Measurements from ENCODE around the gene CFAP61.

Gene CFAP61

DNA sequence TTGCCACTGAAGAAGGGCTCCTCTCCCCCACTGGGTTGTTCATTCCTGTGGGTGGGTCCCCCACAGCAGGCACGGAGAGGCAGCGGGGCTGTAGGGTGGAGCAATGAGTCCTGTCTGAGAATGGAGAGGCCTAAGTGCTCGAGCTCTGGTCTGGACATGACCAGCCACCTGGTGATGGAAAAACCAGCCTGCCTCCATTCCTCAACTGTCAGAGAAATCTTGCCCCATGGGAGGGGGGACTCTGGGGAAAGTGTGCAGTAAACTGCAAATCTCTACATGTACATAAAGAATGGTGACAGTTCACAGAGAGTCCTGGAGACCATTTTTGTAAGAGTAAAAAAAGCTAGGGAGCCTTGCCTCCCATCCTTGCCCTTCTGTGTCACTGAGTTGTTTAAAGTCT, 349.7 kb downstream of the CFAP61 start:
- no peak overlapping the region for H3K27ac Mint-ChIP-seq
- peaks cover 17% of the 10 kb centered on the region for H3K36me3 Mint-ChIP-seq
- no peak for ATAC-seq (ENCODE audit: low read depth)
- no peak overlapping the region for H3K4me3 Mint-ChIP-seq
- H3K4me1 Mint-ChIP-seq: peaks cover 4% of the 10 kb centered on the region
- H3K9me3 Mint-ChIP-seq: no peaks in the 10 kb centered on the region
- no peaks in the 10 kb centered on the region for H3K27me3 Mint-ChIP-seq
- DNase-seq (ENCODE audit: low spot score in 2 of 2): no peak

DNA sequence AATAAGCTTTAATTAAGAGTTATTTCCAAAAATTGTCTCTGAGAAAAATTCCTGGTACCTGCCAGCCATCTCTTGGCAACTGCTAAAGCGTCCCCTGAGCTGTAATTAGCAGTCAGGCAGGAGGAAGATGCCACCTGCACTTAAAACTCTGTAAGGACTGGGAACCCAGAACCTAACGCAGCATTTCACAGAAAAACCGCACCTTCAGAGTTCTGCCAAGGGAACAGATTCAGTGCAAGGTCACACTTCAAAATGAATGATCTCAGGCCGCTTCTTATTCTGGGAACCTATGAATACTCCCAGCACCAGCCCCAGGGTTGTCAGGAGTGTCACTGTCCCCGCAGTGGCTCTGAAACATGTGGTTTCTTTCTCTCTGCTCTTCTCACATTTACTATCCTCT, 352.3 kb downstream of the CFAP61 start:
- Mint-ChIP-seq H3K27ac (no peak overlapping the region), H3K36me3 (peaks cover 15% of the 10 kb centered on the region), H3K27me3 (no peaks in the 10 kb centered on the region), H3K9me3 (no peaks in the 10 kb centered on the region), H3K4me1 (peaks cover 4% of the 10 kb centered on the region), H3K4me3 (no peak overlapping the region)
- no peak for ATAC-seq (ENCODE audit: low read depth)
- no peak for DNase-seq (ENCODE audit: low spot score in 2 of 2)

DNA sequence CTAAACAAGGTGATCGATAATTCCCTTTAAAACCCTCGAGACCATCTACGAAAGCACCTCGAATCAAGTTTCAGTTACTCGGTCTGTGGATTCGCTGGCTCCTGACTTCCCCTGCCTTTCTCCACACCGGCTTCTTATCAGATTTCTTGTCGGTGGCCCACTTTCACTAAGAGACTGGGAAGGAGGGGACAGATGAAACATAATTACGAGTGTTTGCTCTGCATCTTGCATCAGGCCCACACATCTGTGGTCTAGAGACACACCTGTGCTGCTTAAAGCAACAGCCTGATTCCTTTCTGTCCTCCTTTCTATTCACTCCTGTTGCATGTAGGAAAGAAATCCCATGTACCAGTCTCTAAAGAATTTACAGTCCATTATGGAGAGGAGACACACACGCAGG, 353.3 kb downstream of the CFAP61 start:
- no peak overlapping the region for H3K4me3 Mint-ChIP-seq
- peaks cover 17% of the 10 kb centered on the region for H3K36me3 Mint-ChIP-seq
- H3K27ac Mint-ChIP-seq: no peak overlapping the region
- H3K9me3 Mint-ChIP-seq: no peaks in the 10 kb centered on the region
- no peaks in the 10 kb centered on the region for H3K27me3 Mint-ChIP-seq
- DNase-seq (ENCODE audit: low spot score in 2 of 2) (no peak), ATAC-seq (ENCODE audit: low read depth) (no peak)
- H3K4me1 Mint-ChIP-seq: peaks cover 4% of the 10 kb centered on the region

DNA sequence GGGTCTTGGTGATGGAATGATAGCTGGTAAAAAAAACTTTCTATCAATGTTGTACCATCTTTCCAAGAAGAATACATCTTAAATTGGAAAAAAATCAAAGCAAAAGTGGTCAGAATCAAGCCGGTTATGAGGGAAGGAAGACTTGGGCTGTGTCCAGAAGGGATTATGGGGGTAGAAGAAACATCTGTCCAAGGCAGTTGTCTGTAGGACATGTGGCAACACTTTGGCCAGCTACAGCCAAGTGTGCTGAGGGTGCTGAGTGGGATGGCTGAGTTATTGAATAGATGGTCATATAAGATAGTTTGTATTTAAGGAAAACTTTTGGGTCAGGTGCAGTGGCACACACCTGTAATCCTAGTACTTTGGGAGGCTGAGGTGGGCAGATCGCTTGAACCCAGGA, 354.0 kb downstream of the CFAP61 start:
- Mint-ChIP-seq H3K27ac (no peak overlapping the region), H3K4me1 (peaks cover 4% of the 10 kb centered on the region), H3K9me3 (no peaks in the 10 kb centered on the region), H3K36me3 (peaks cover 19% of the 10 kb centered on the region), H3K27me3 (no peaks in the 10 kb centered on the region), H3K4me3 (no peak overlapping the region)
- no peak for ATAC-seq (ENCODE audit: low read depth)
- DNase-seq (ENCODE audit: low spot score in 2 of 2): no peak

DNA sequence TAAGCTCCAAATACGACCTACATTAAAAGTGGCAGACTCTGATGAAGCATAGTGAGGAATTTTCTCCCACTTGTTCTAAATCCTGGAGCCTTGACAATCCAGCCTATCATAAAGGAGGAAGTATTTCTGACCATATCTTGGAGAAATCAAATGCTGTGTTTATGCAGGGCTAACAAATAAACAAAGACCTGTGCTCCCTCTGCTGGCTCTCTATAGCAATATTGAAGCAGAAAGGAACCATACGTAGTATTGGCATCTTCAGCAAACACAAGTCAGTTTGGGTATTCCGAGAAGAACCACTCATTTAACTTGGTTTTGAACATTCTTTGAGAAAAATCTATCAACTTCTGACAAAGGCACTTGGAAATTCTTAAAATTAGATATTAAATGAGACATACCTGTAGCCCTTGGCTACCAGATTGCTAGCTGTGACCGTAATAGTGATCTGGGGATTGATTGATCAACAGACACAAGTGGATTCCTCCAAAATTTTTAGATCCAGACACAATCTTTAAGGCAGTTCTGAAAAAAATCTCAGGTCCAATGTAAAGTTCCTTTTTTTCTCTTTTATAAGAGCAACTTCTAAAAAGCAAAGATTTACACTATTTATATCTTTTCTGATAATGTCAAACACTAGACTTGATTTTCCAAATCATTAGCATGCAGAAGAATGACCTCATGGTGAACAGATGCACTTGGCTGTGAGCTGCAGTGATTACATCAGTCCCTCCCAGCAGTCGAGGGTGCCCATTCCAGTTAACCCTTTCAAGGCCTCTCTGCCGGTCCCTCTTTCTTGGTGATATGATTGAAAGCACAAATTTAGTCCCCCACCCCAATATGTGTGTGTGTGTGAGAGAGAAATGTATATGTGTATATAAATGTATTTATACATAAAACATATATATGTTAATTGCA, 355.8 kb downstream of the CFAP61 start:
- ATAC-seq (ENCODE audit: low read depth) (no peak), DNase-seq (ENCODE audit: low spot score in 2 of 2) (no peak)
- no peaks in the 10 kb centered on the region for H3K27me3 Mint-ChIP-seq
- H3K36me3 Mint-ChIP-seq: peaks cover 22% of the 10 kb centered on the region
- no peak overlapping the region for H3K4me3 Mint-ChIP-seq
- peaks cover 3% of the 10 kb centered on the region for H3K4me1 Mint-ChIP-seq
- H3K27ac Mint-ChIP-seq: no peak overlapping the region
- H3K9me3 Mint-ChIP-seq: no peaks in the 10 kb centered on the region

DNA sequence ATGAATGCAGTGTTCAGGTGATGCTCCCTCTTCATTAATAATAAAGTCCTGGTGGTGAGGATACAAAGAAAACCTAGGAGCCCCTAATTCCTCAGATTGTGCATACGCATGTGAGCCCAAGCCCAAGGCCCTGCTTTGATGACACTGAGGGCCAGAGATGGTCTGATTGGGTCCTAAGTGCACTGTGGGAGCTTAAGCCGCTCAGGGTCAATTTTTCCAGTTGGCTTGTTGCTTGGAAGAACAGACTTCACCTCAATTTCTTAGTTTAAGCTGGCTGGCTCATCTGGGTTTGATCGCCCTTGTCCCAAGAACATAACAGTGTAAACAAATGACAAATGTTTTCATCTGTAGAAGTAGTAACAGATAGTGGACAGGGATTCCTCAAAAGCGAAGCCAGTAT, 357.0 kb downstream of the CFAP61 start:
- Mint-ChIP-seq H3K27me3 (no peaks in the 10 kb centered on the region), H3K4me3 (no peak overlapping the region), H3K9me3 (no peaks in the 10 kb centered on the region), H3K4me1 (peaks cover 5% of the 10 kb centered on the region), H3K36me3 (peaks cover 17% of the 10 kb centered on the region), H3K27ac (no peak overlapping the region)
- ATAC-seq (ENCODE audit: low read depth) (no peak), DNase-seq (ENCODE audit: low spot score in 2 of 2) (no peak)
